ENCODE data around the gene WDR64.

DNA sequence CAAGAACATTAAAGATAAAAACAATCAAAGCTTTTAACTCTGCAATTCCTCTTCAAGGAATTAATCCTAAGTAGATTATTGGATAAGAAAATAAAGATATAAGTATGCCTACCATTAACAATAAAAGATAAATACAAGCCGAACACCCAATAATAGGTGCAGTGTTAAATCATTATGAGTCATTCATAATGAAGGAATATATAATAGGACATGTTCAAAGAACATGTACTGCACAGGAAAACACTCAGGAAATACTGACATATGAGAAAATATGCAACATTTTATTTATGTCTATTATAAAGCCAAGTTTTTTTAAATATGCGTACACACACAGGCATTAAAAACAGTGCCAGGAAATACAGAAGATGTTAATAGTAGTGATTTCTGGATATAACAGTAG lies 184.9 kb downstream of the WDR64 start:
- TF ChIP-seq, protein P1, sequence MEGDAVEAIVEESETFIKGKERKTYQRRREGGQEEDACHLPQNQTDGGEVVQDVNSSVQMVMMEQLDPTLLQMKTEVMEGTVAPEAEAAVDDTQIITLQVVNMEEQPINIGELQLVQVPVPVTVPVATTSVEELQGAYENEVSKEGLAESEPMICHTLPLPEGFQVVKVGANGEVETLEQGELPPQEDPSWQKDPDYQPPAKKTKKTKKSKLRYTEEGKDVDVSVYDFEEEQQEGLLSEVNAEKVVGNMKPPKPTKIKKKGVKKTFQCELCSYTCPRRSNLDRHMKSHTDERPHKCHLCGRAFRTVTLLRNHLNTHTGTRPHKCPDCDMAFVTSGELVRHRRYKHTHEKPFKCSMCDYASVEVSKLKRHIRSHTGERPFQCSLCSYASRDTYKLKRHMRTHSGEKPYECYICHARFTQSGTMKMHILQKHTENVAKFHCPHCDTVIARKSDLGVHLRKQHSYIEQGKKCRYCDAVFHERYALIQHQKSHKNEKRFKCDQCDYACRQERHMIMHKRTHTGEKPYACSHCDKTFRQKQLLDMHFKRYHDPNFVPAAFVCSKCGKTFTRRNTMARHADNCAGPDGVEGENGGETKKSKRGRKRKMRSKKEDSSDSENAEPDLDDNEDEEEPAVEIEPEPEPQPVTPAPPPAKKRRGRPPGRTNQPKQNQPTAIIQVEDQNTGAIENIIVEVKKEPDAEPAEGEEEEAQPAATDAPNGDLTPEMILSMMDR (IDR thresholded peaks at IDR 0.05) = no peak
- no peak for TF ChIP-seq EP300 (IDR thresholded peaks at IDR 0.05)

Measured in ovary (tissue), 3 donors.